HK-2 (cell line): ENCODE measurements around the gene C6orf132.
"Not testable (repeated sequence)": the region's sequence is repeated elsewhere in the genome, so short reads cannot be mapped to it uniquely, and the experiment has no call there.

ENCODE experiments used
- DNase-seq: peaks from one replicate; pipeline ENCODE4 v3.0.0-alpha.2; 2018; ENCODE audit not compliant: unreplicated experiment

The C6orf132 gene

DNA sequence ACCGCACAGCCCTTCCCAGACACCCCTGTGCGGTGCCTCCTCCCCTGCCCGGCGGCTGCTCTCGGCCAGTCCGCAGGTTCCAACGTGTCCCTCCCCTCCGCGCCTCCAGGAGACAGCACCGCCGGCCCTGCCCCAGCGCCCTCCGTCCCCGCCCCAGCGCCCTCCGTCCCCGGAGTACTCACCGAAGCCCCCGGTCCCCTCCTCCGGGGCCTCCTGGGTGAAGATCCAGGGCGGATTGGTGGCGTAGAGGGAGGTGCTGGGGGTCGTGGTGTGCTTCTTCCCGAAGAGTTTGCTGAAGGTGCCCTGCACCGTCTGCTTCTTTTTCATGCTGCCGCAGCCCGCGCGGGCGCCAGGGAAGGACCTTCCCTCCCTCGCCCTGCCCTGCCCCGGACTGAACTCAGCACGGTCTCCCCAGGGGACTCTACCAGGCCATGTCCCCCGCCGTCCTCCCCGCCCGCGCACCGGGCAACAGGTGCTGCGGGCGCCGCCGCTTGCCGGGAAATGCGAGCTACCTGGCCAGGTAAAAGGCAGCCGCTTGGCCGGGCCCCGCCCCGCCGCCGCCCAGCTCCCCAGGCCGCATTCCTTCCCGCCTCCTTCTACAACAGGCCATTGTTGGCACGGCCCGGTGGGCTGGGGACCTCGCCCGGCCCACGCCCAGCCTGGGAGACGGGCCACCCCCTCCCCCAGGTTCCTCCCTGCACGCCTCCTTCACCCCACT lies at the start of gene C6orf132:
Gene C6orf132 (minus strand): TSS at position 503 of the 718 bp plus-strand sequence. CDS start 176 bp downstream, at position 327.
- DNase-seq: peak; percentile 50

DNA sequence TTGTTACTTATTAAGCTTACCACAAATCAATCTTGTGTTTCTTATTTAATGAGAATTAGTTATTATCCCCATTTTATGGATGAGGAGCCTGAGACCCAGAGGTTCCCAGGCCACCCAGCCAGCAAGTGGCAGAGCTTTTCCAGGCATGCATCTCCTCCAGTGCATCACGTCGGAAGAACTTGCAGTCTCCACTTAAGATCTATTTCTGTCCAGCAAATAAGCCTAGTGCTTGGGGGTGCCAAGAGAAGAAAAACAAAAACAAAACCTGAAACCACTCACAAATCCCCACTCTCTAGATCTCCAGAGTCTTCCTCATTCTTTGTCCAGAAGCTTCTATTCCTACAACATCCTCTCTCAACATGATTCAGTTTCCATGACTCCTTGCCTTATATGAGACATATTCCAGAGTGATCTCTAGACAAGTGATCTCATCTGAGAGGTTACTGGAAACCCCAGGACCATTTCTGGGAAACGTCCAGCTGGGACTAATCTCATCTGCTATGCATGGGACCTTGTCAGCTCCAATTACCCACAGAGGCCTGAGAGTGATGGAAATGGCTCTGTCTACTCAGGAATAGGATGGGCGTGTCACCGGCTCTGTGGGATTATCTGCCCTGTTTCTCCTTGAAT lies 48.2 kb upstream of the C6orf132 start:
- no peak for DNase-seq

- DNase-seq: no peak
These were observed 46.0 kb upstream of the C6orf132 start for GRCh38 chr6:42188406-42188805.

GRCh38 chr6:42185597-42185996 lies 43.2 kb upstream of the C6orf132 start:
- no peak for DNase-seq

DNA sequence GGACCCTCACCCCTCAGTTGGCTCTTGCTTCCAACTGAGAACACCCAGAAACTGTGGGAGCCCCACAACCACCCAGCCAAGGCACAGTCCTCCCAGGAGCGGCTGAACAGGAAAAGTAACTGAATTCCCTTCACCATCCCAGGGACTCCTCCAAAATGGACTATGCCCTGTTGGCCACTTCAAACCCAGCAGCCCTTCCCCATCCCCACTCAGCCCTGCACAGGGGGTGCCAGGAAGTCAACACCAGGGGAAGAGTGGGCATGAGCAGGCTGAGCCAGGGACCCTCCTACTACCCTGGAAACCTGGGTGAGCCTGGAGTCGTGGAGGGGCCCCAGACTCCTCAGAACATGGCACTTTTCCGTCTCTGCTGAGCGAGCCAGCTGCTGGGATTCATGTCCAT lies 42.1 kb upstream of the C6orf132 start:
- DNase-seq: no peak

DNA sequence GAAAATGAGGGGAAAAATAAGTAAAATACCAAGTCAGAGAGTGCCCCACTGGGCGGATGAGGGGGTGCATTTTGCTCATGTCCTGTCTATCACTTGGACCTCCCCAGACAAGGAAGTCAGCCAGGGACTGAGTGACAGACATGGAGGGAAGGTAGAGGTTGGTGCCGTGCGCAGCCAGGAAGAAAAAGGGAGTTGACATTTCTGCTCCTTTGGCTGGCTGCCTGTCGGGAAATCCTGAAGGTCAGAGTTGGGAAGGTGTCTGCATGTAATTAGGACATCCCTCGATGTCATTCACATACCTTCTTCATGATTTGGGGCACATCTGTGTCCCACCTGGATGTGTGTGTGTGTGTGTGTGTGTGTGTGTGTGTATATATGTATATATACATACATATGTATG lies 39.7 kb upstream of the C6orf132 start:
- no peak for DNase-seq

DNA sequence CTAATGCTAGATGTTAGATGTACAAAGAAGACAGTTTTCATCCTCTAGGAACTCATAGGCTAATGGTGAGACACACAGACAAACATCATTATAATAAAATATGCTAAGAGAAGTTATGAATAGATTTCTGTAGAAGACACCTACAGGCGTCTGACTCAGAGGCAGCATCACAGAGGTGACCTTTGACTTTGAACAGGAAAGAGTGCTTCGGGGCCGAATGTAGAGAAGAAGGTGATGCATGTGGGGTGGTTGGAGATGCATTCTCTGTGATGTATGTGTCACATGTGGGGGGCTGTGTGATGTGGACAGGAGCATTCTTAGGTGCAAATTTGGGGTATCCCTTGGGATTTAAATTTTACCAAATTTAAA lies 37.5 kb upstream of the C6orf132 start:
- DNase-seq: no peak

- DNase-seq: no peak
These were observed 37.0 kb upstream of the C6orf132 start for GRCh38 chr6:42179261-42179944.

DNA sequence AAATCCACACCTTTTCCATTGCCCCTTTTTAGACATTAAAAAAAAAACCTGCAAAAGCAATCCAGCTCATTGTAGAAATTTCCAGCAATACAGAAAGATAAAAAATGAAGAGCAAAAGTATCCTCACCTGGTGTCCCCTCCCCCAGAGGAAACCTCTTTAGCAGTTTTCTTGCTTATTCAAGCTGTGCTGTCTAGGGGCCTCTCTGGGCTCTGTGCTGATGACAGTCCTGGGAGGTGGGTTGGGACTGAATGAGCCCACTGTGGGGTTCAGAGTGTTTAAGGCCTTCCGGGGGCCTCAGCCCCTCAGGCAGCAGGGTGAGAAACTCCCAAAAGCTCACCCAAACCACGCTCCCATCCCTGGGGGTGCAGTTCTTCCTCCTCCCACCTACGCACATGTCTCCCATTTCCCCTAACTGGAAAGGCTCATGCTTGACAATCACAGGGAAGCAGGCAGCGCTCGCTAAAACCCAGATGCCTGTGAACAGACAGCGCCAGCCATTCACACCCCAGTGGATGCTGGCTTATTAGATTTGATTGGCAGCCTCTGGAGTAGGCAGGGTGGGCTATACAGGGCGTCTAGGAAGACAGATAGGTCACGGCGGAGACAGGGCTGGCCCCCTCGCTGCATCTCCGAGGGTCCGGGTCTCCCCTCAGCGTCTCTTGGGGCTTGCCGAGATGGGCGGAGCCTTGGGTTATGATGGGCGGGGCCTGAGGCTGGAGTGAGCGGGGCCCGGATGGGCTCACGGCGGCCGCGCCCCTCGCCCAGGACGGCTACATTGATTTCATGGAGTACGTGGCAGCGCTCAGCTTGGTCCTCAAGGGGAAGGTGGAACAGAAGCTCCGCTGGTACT lies 35.3 kb upstream of the C6orf132 start:
- DNase-seq: no peak

DNA sequence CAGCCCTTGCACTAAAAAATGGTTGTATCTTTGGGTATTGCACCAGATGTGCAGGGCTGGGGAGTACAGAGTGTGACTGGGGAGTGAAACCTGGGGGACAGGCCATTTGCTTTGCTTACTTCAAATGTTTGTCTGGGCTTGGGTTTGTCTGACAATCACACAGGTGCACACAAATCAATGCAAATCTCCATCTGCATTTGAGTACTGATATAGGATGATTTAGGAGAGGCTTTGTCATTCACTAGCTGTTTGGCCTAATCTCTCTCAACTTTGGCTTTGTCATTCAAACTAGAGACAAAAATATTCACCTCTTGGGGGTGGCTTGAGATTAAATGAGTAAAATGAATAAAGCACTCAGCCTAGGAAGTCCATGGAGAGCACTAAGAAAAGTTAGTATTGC lies 34.6 kb upstream of the C6orf132 start:
- DNase-seq: no peak

GRCh38 chr6:42175860-42176259 lies 33.4 kb upstream of the C6orf132 start:
- no peak for DNase-seq

DNA sequence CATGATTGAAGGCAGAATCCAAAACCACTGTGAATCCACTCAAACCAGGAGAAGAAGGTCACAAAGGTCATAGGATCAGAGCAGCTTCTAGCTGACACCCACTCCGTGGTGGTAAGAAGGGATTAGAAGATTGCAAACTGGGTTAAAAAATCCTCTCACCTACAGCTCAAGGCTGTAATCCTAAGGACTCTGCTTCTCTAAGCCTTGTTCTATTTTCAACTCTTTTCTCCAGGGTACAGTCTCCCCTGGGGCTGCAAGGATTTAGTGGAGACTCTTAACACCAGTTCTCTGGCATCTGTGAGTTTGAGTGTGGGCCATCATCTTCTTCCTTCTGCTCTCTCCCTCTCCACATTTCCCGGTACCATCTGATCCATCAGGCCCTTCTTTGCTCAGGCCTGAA lies 30.7 kb upstream of the C6orf132 start, which contains the start of gene GUCA1A:
Gene GUCA1A (plus strand): TSS at position 264 of the 400 bp plus-strand sequence. CDS start 250 bp downstream, outside the sequence.
- no peak for DNase-seq

DNA sequence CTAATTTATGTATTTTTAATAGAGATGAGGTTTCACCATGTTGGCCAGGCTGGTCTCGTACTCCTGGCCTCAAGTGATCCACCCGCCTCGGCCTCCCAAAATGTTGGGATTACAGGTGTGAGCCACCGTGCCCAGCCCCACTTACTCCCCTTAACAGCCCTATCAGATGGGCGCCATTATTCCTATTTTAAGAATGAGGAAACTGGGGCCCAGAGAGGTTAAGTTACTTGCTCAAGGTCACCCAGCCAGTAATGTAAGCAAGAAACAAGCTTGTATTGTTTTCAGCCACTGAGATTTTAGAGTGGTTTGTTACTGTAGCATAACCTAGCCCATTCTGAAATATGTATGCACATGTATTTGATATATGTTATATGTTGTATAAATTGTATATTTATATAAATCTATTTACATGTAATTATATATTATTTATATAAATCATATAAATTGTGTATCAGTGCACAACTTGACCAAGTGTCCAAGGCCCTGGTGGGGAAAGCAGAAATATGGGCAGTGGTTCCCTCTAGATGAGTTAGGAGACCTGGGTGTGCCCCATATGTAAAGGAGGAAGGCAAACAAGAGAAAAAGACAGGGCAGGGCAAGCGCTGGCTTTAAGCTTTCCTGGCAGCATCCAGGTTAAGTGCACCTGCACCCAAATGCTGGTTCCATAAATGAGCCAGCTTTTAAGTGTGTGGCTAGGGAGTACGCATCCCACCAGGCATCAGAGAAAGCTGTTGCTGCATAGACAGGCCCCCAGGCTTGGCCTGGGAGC lies 29.6 kb upstream of the C6orf132 start:
- DNase-seq: no peak

DNA sequence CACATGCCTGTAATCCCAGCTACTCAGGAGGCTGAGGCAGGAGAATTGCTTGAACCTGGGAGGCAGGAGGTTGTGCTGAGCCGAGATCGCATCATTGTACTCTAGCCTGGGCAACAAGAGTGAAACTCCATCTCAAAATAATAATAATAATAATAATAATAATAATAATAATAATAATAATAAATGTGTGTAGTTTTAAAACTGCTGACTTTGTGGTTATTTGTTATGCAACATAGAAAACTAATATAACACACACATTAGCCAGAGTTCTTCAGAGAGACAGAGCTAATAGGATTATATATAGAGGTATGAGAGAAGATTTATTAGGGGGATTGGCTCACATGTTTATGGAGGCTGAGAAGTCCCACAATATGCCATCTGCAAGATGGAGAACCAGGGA lies 27.4 kb upstream of the C6orf132 start:
- DNase-seq: not testable (repeated sequence)

DNA sequence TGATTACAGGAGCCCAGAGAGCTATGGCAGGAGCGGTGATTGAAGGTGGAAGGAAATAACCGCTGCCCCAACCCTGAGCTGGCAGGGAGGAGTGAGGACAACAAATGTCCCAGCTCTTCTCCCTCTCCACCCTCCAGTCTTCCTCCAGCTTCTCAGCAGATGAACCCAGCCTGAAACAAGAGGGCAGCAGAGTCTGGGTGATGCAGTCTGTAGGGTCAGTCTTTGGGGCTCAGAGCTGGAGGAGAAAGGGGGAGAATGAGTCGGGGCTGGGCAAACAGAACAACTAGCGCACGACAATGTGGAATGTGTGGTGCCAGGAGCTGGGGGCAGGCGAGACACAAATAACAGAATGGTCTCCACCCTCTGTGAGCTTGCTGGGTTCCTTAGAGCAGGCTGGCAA lies 26.2 kb upstream of the C6orf132 start:
- DNase-seq: no peak

DNA sequence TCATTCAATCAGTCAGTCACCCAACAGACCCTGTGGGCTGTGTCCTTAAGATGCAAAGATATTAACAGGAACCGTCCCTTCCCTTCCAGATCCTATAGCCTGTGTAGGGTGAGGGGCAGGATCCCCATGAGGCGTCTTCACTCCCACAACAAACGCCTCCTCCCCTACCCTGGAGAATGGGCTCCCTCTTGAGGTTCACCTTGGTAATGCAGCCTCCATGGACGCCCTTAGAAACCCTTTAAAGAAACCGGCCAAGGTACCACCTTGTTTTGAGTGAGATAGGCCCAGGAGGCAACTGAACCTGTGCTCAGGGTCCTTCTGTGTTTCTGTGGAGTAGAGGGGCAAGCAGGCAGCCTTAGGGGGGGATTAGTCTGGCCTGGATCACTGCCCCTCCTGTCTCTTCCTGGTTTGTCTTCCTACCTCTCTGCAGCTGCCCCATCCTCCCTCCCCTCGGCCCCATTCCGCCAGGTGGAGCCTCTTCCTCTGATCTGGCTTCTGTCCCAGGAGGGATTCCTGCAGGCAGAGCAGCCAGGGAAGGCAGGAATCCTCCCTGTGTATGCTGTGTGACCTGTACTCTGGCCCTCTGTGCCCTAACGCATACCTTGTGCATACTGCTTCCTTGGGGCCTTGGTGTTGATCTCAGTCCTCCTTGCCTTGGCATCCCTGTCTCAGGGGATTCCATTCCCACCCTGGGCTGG lies 24.2 kb upstream of the C6orf132 start:
- peak; percentile 88 for DNase-seq

DNA sequence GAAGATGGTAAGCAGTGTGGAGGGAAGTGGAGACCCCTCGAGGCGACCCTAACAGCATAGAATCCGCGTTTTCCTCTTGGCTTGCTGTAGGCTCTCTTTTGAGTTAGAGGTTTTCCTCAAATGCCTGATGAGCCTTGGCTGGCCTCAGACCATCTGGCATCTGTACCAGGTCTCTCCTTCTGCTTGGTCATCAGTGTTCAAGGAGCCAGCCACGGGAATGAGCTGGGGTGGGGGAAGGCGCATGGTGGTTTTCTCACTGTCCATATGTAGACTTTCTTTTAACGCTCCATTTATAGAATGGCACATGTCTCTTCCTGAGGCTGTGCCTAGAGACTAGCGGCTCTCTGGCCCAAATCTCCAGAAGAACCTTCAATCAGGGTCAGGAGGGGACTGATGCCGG lies 22.6 kb upstream of the C6orf132 start:
- DNase-seq: peak; percentile 23

- no peak for DNase-seq
These were observed 21.6 kb upstream of the C6orf132 start for GRCh38 chr6:42163981-42164380.

GRCh38 chr6:42162812-42163211 lies 20.4 kb upstream of the C6orf132 start:
- no peak for DNase-seq

DNA sequence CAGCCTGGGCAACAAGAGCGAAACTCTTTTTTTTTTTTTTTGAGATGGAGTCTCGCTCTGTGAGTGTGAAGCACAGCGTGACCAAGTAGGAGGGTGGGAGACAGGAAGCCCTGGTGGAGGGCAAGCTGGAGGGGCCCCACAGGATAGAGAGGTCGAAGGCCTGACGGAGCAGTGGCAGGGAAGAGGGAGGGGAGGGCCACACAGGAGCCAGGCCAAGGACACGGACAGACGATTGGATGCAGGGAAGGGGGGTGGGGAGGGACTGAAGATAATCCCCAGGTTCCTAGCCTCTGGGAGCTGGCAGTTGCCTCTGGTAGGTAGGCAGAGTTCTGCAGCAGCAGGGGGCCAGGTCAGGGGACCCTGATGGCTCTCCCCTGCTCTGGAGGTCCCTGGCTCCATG lies 20.0 kb upstream of the C6orf132 start:
- DNase-seq: no peak
